ENCODE measurements around the gene RNF130. TPM values are rescaled to one million over a fixed set of nuclear protein-coding genes. Genes with fewer than 3 reads are reported as not detected.
A peak's percentile ranks its signal among the peaks of the same experiment; 100 is the strongest.

RNF130 gene
- polyA plus RNA-seq, 1 donor = 41.8 TPM

GRCh38 chr5:179913461-179913860 is 158.1 kb downstream of the RNF130 start:
- no peak for DNase-seq

- DNase-seq = no peak
These were observed 158.6 kb downstream of the RNF130 start for GRCh38 chr5:179912951-179913350.

GRCh38 chr5:179912386-179912785 is 159.2 kb downstream of the RNF130 start:
- DNase-seq = no peak

GRCh38 chr5:179909224-179909623 is 162.3 kb downstream of the RNF130 start:
- DNase-seq = no peak

- DNase-seq = no peak
These were observed 163.0 kb downstream of the RNF130 start for GRCh38 chr5:179908528-179908927.

GRCh38 chr5:179907556-179908324 is 163.8 kb downstream of the RNF130 start, which contains the start of gene TBC1D9B:
TSS of gene TBC1D9B (minus strand) at chr5:179907897. CDS start at chr5:179907821, 76 bp downstream.
- DNase-seq = peak; percentile 86

GRCh38 chr5:179906795-179907555 is 164.6 kb downstream of the RNF130 start:
- peak; percentile 14 for DNase-seq

GRCh38 chr5:179906294-179906794 is 165.2 kb downstream of the RNF130 start:
- DNase-seq = no peak

GRCh38 chr5:179905161-179905560 is 166.4 kb downstream of the RNF130 start:
- DNase-seq = no peak

Other genes with a start within 250 kb of the RNF130 start
- gene MRNIP, start 212.9 kb downstream of the RNF130 start, polyA plus RNA-seq (ENCODE audit: insufficient read length) = 15.4 TPM
- gene TBC1D9B, start 163.9 kb downstream of the RNF130 start, polyA plus RNA-seq (ENCODE audit: insufficient read length) = 55.7 TPM
- 4.9 TPM for gene RASGEF1C, start 137.5 kb upstream of the RNF130 start, polyA plus RNA-seq (ENCODE audit: insufficient read length)
- 32.2 TPM for gene MAPK9, start 220.3 kb upstream of the RNF130 start, polyA plus RNA-seq (ENCODE audit: insufficient read length)

Data from hindlimb muscle (tissue), 1 donor.